ENCODE data around the gene PATJ.

DNA sequence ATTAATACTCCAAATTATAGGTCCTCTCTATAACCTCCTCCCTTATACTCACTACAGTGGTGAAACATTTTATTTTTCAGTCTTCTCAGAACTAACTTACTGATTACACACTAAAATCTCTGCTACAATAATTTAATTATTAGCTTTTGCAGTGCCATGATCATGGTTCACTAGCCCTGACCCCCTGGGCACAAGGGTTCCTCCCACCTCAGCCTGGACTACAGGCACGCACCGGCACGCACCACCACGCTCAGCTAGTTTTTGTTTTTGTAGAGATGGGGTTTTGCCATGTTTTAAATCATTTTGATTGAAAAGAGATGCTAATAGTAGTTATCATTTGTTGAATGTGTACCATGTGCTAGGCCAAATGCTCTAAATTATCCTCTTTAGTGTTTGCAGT is 6.3 kb downstream of the PATJ start:
- TF ChIP-seq, protein P1, sequence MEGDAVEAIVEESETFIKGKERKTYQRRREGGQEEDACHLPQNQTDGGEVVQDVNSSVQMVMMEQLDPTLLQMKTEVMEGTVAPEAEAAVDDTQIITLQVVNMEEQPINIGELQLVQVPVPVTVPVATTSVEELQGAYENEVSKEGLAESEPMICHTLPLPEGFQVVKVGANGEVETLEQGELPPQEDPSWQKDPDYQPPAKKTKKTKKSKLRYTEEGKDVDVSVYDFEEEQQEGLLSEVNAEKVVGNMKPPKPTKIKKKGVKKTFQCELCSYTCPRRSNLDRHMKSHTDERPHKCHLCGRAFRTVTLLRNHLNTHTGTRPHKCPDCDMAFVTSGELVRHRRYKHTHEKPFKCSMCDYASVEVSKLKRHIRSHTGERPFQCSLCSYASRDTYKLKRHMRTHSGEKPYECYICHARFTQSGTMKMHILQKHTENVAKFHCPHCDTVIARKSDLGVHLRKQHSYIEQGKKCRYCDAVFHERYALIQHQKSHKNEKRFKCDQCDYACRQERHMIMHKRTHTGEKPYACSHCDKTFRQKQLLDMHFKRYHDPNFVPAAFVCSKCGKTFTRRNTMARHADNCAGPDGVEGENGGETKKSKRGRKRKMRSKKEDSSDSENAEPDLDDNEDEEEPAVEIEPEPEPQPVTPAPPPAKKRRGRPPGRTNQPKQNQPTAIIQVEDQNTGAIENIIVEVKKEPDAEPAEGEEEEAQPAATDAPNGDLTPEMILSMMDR (IDR thresholded peaks at IDR 0.05): no peak
- TF ChIP-seq POLR2AphosphoS5 (IDR thresholded peaks at IDR 0.05): no peak
- TF ChIP-seq POLR2A (IDR thresholded peaks at IDR 0.05): no peak
